WTC11 (cell line): Measurements from ENCODE around the gene CHAT. TPM values are rescaled to one million over a fixed set of nuclear protein-coding genes. Genes with fewer than 3 reads are reported as not detected.

Experiments used
- ATAC-seq: fragments of 200-7000 bp; cut with Tn5 transposase; 2 replicates; pipeline ENCODE4 v1.10.0; 2021; ENCODE audit warnings: mild to moderate bottlenecking, moderate library complexity
- CTCF ChIA-PET: fragments of 300-600 bp; sonication (Branson Sonifier 250); formaldehyde crosslinking; loops from one replicate; lab custom pipeline; 2021; ENCODE audit warnings: antibody characterized with exemption; lab: Charles Lee
- POLR2A ChIA-PET: fragments of 350-600 bp; sonication (Branson Sonifier 250); formaldehyde crosslinking; loops from one replicate; lab custom pipeline; 2021; ENCODE audit warnings: antibody characterized with exemption; lab: Charles Lee
- DNase-seq: peaks from one replicate; pipeline ENCODE4 v3.0.0; 2021; ENCODE audit warnings: low spot score
- H3K27ac Mint-ChIP-seq: 2 replicates; pipeline ENCODE4 v1.8.0; 2021; ENCODE audit warnings: mixed read lengths
- H3K27me3 Mint-ChIP-seq: 2 replicates; pipeline ENCODE4 v1.8.0; 2021; ENCODE audit warnings: low read depth, mild to moderate bottlenecking, moderate library complexity, mixed read lengths
- H3K36me3 Mint-ChIP-seq: 2 replicates; pipeline ENCODE4 v1.8.0; 2021; ENCODE audit warnings: mixed read lengths
- H3K4me1 Mint-ChIP-seq: 2 replicates; pipeline ENCODE4 v1.8.0; 2022; ENCODE audit warnings: mixed read lengths
- H3K4me3 Mint-ChIP-seq: 2 replicates; pipeline ENCODE4 v1.8.0; 2021; ENCODE audit warnings: mild to moderate bottlenecking, moderate library complexity, mixed read lengths
- H3K9me3 Mint-ChIP-seq: 2 replicates; pipeline ENCODE4 v1.8.0; 2021; ENCODE audit warnings: mixed read lengths
- E2F1 ChIP-seq: sonication (generic); formaldehyde crosslinking; IDR thresholded peaks from 2 replicates; pipeline ENCODE4 v1.8.0; 2022; ENCODE audit warnings: mild to moderate bottlenecking, missing genetic modification reagents
- E2F4 ChIP-seq: sonication (generic); formaldehyde crosslinking; IDR thresholded peaks from 2 replicates; pipeline ENCODE4 v1.8.1; 2022; ENCODE audit warnings: low read depth, mild to moderate bottlenecking, moderate library complexity, missing genetic modification reagents, borderline replicate concordance
- E2F5 ChIP-seq: sonication (generic); formaldehyde crosslinking; IDR thresholded peaks from 2 replicates; pipeline ENCODE4 v1.8.1; 2022; ENCODE audit warnings: mild to moderate bottlenecking, moderate library complexity, missing genetic modification reagents
- ELF4 ChIP-seq: sonication (generic); formaldehyde crosslinking; IDR thresholded peaks from 2 replicates; pipeline ENCODE4 v1.8.1; 2022; ENCODE audit warnings: low read depth, mild to moderate bottlenecking, moderate library complexity, missing genetic modification reagents
- ETV6 ChIP-seq: sonication (generic); formaldehyde crosslinking; IDR thresholded peaks from 2 replicates; pipeline ENCODE4 v1.8.1; 2022; ENCODE audit warnings: mild to moderate bottlenecking, missing genetic modification reagents
- GRHL2 ChIP-seq: fragments of 250-450 bp; sonication (Bioruptor Pico); IDR thresholded peaks from 2 replicates; pipeline ENCODE4 v1.8.0; 2022; ENCODE audit warnings: mild to moderate bottlenecking, moderate library complexity; ENCODE audit not compliant: insufficient replicate concordance, severe bottlenecking
- IRF2 ChIP-seq: sonication (generic); formaldehyde crosslinking; IDR thresholded peaks from 2 replicates; pipeline ENCODE4 v1.8.0; 2022; ENCODE audit warnings: low read depth, missing genetic modification reagents, borderline replicate concordance
- KAT7 ChIP-seq: sonication (generic); formaldehyde crosslinking; IDR thresholded peaks from 2 replicates; pipeline ENCODE4 v1.8.1; 2023; ENCODE audit warnings: missing genetic modification reagents, mild to moderate bottlenecking, borderline replicate concordance
- NFATC4 ChIP-seq: fragments of 250-450 bp; sonication (Bioruptor Pico); IDR thresholded peaks from 2 replicates; pipeline ENCODE4 v1.9.0; 2021; ENCODE audit warnings: mild to moderate bottlenecking
- NR3C1 ChIP-seq: sonication (generic); formaldehyde crosslinking; conservative IDR thresholded peaks from 2 replicates; pipeline ENCODE4 v1.8.1; 2023; ENCODE audit warnings: low read depth, mild to moderate bottlenecking, missing genetic modification reagents
- OVOL2 ChIP-seq: fragments of 250-450 bp; sonication (Bioruptor Pico); IDR thresholded peaks from 2 replicates; pipeline ENCODE4 v1.9.0; 2021; ENCODE audit warnings: mild to moderate bottlenecking, borderline replicate concordance
- PREB ChIP-seq: sonication (generic); formaldehyde crosslinking; IDR thresholded peaks from 2 replicates; pipeline ENCODE4 v1.8.1; 2022; ENCODE audit warnings: mild to moderate bottlenecking, missing genetic modification reagents, moderate library complexity, borderline replicate concordance
- RORB ChIP-seq: fragments of 250-450 bp; sonication (Bioruptor Pico); IDR thresholded peaks from 2 replicates; pipeline ENCODE4 v1.9.0; 2021; ENCODE audit warnings: mild to moderate bottlenecking
- ZNF138 ChIP-seq: sonication (generic); formaldehyde crosslinking; conservative IDR thresholded peaks from 2 replicates; pipeline ENCODE4 v1.8.1; 2022; ENCODE audit warnings: mild to moderate bottlenecking, moderate library complexity, missing genetic modification reagents
- ZNF263 ChIP-seq: sonication (generic); formaldehyde crosslinking; IDR thresholded peaks from 2 replicates; pipeline ENCODE4 v1.8.1; 2022; ENCODE audit warnings: low read depth, mild to moderate bottlenecking, moderate library complexity, missing genetic modification reagents
- ZNF281 ChIP-seq: sonication (generic); formaldehyde crosslinking; IDR thresholded peaks from 2 replicates; pipeline ENCODE4 v1.8.0; 2023; ENCODE audit warnings: mild to moderate bottlenecking, missing genetic modification reagents
- ZNF423 ChIP-seq: fragments of 250-450 bp; sonication (Bioruptor Pico); IDR thresholded peaks from 2 replicates; pipeline ENCODE4 v2.1.2; 2022; ENCODE audit warnings: mild to moderate bottlenecking, moderate library complexity
- total RNA-seq: library from RNA; stranded (reverse); gene quantifications from 3 replicates; pipeline ENCODE4 v1.2.3, GENCODE V29; 2021

CHAT gene
- total RNA-seq, 1 experiment from 2014 or later = not detected

GRCh38 chr10:49664006-49664841 lies 50.4 kb downstream of the CHAT start:
- ATAC-seq (no peak), DNase-seq (no peak)
- H3K27ac Mint-ChIP-seq = no peak overlapping the region
- H3K36me3 Mint-ChIP-seq = peaks cover 1% of the 10 kb centered on the region
- TF ChIP-seq RORB (CRISPR knock-in tag) (no peak), E2F4 (CRISPR knock-in tag) (no peak), ETV6 (no peak), OVOL2 (no peak), E2F1 (CRISPR knock-in tag) (no peak), KAT7 (CRISPR knock-in tag) (no peak), ZNF263 (CRISPR knock-in tag) (no peak), ZNF281 (CRISPR knock-in tag) (no peak), E2F5 (no peak), IRF2 (no peak)
- no peak overlapping the region for H3K4me3 Mint-ChIP-seq
- ChIA-PET CTCF (no interaction called here), POLR2A (interaction anchor here (0.7 to 1.1 kb wide), 2 partner anchors 14 to 15 kb away, joined by 3 read pairs; partner anchors contain the start of gene C10orf53)
- peaks cover 20% of the 10 kb centered on the region for H3K4me1 Mint-ChIP-seq
- peaks cover 7% of the 10 kb centered on the region for H3K9me3 Mint-ChIP-seq
- peaks cover 69% of the 10 kb centered on the region for H3K27me3 Mint-ChIP-seq

- Mint-ChIP-seq H3K36me3 (no peaks in the 10 kb centered on the region), H3K4me3 (no peak overlapping the region), H3K9me3 (peaks cover 2% of the 10 kb centered on the region), H3K27me3 (peaks cover 67% of the 10 kb centered on the region), H3K4me1 (peaks cover 20% of the 10 kb centered on the region), H3K27ac (no peak overlapping the region)
- ChIA-PET CTCF (no interaction called here), POLR2A (interaction anchor here (0.7 to 1.1 kb wide), 2 partner anchors 14 kb away, joined by 3 read pairs; partner anchors contain the start of gene C10orf53)
- no peak for ATAC-seq
- no peak for DNase-seq
- no peak for TF ChIP-seq ZNF138
- no peak for TF ChIP-seq NFATC4 (CRISPR knock-in tag)
- no peak for TF ChIP-seq ZNF423 (CRISPR knock-in tag)
- TF ChIP-seq PREB = no peak
- no peak for TF ChIP-seq ELF4 (CRISPR knock-in tag)
- no peak for TF ChIP-seq NR3C1 (CRISPR knock-in tag)
- no peak for TF ChIP-seq GRHL2 (CRISPR knock-in tag)
These were observed 51.1 kb downstream of the CHAT start for GRCh38 chr10:49664842-49665355.
